K562 (cell line): ENCODE data around the gene ADRA2B. TPM values are rescaled to one million over a fixed set of nuclear protein-coding genes. Genes with fewer than 3 reads are reported as not detected.

ENCODE experiments used
- ASH1L ChIP-seq: fragments of 450-650 bp; IDR thresholded peaks from 2 replicates; pipeline ENCODE4 v1.6.1; 2018; ENCODE audit warnings: borderline replicate concordance, mild to moderate bottlenecking, low read depth; ENCODE audit not compliant: partially characterized antibody
- BRF1 ChIP-seq: IDR thresholded peaks from 3 replicates; pipeline ENCODE4 v1.6.1; 2011; ENCODE audit warnings: borderline replicate concordance, mild to moderate bottlenecking; ENCODE audit not compliant: insufficient read length; ENCODE audit errors: extremely low read depth
- ELF1 ChIP-seq: fragments of 200-800 bp; sonication (Bioruptor generic); IDR thresholded peaks from 2 replicates; pipeline ENCODE4 v1.6.1; 2016; ENCODE audit warnings: missing genetic modification characterization, missing compliant biosample characterization
- HMGN3 ChIP-seq: IDR thresholded peaks from 2 replicates; pipeline ENCODE4 v1.6.1; 2011; ENCODE audit warnings: borderline replicate concordance, low read depth, mild to moderate bottlenecking, mixed read lengths, low read length; ENCODE audit not compliant: insufficient read length; ENCODE audit errors: extremely low read depth
- NFRKB ChIP-seq: fragments of 450-650 bp; IDR thresholded peaks from 2 replicates; pipeline ENCODE4 v1.6.1; 2016; ENCODE audit warnings: low read depth
- NFYB ChIP-seq: IDR thresholded peaks from 2 replicates; pipeline ENCODE4 v1.6.1; 2011; ENCODE audit warnings: mild to moderate bottlenecking, moderate library complexity; ENCODE audit not compliant: insufficient read length; ENCODE audit errors: extremely low read depth
- POLR2A ChIP-seq: fragments of 450-650 bp; conservative IDR thresholded peaks from 2 replicates; pipeline ENCODE4 v1.6.1; 2016
- POLR2H ChIP-seq: IDR thresholded peaks from 2 replicates; pipeline ENCODE4 v1.6.1; 2016; ENCODE audit warnings: missing genetic modification characterization, low read depth, mild to moderate bottlenecking, control low read depth, missing compliant biosample characterization, moderate library complexity
- SMARCC2 ChIP-seq: fragments of 450-650 bp; IDR thresholded peaks from 2 replicates; pipeline ENCODE4 v1.6.1; 2017; ENCODE audit warnings: antibody characterized with exemption, moderate library complexity, mild to moderate bottlenecking, low read depth
- TAF7 ChIP-seq: fragments of 450-650 bp; IDR thresholded peaks from 2 replicates; pipeline ENCODE4 v1.6.1; 2016; ENCODE audit warnings: missing genetic modification characterization, missing compliant biosample characterization
- TFAM ChIP-seq: fragments of 250-450 bp; sonication (Bioruptor Pico); conservative IDR thresholded peaks from 2 replicates; pipeline ENCODE4 v1.5.0; 2021; ENCODE audit warnings: mild to moderate bottlenecking, moderate library complexity
- THRAP3 ChIP-seq: fragments of 450-650 bp; IDR thresholded peaks from 2 replicates; pipeline ENCODE4 v1.6.1; 2016; ENCODE audit warnings: mild to moderate bottlenecking, inconsistent platforms, borderline replicate concordance
- TOE1 ChIP-seq, 2 experiments: fragments of 450-650 bp in 1 of 2; sonication (generic) in 1 of 2; formaldehyde crosslinking in 1 of 2; IDR thresholded peaks; 2 replicates each; pipeline versions ENCODE4 v1.7.1 to v1.8.0; 2016 to 2022; ENCODE audit warnings: borderline replicate concordance in 2 of 2, mild to moderate bottlenecking in 2 of 2, antibody characterized with exemption in 1 of 2, inconsistent platforms in 1 of 2, low read depth in 1 of 2, missing genetic modification reagents in 1 of 2, moderate library complexity in 1 of 2
- YBX1 ChIP-seq: fragments of 450-650 bp; IDR thresholded peaks from 2 replicates; pipeline ENCODE4 v1.7.1; 2016; ENCODE audit warnings: mild to moderate bottlenecking
- ZNF124 ChIP-seq: sonication (generic); formaldehyde crosslinking; IDR thresholded peaks from 2 replicates; pipeline ENCODE4 v1.8.1; 2022; ENCODE audit warnings: missing genetic modification reagents
- ZNF282 ChIP-seq: sonication (generic); formaldehyde crosslinking; IDR thresholded peaks from 2 replicates; pipeline ENCODE4 v1.8.1; 2023; ENCODE audit warnings: missing genetic modification reagents
- ZNF561 ChIP-seq: fragments of 450-650 bp; formaldehyde crosslinking; conservative IDR thresholded peaks from 2 replicates; pipeline ENCODE4 v1.4.0; 2020; ENCODE audit warnings: mild to moderate bottlenecking, moderate library complexity
- polyA plus RNA-seq, 8 experiments: library from polyadenylated mRNA; depleted of rRNA in 4 of 8; stranded (reverse) in 5 of 8; unstranded in 3 of 8; fragments of >200 nt; fragmentation: Nextera tagmentation in 2 of 8; fragmentation: Illumina TruSeq in 1 of 8; extraction: Ambion mirVana in 2 of 8; extraction: Trizol in 1 of 8; gene quantifications; 2 replicates each; pipeline versions ENCODE4 v1.2.1 to v1.2.3, GENCODE V29; 2011 to 2014; ENCODE audit warnings: inconsistent platforms in 1 of 8, missing spikeins in 1 of 8
- total RNA-seq, 7 experiments: library from RNA; depleted of rRNA in 6 of 7; stranded (reverse); fragments of >200 nt in 6 of 7; fragmentation: Illumina TruSeq in 2 of 7; extraction: Trizol in 2 of 7; gene quantifications; 2 replicates each; pipeline versions ENCODE4 v1.2.1 to v1.2.3, GENCODE V29; 2011 to 2021; ENCODE audit warnings: low replicate concordance in 1 of 7
- TF ChIP-seq, protein P1 (sequence below): fragments of 450-650 bp; IDR thresholded peaks from 2 replicates; pipeline ENCODE4 v1.6.1; 2017; ENCODE audit warnings: antibody characterized with exemption
- TF ChIP-seq, protein P2 (sequence below): fragments of 450-650 bp; IDR thresholded peaks from 2 replicates; pipeline ENCODE4 v1.6.1; 2017; ENCODE audit warnings: antibody characterized with exemption, mild to moderate bottlenecking
- TF ChIP-seq, protein P3 (sequence below): fragments of 450-650 bp; IDR thresholded peaks from 2 replicates; pipeline ENCODE4 v1.6.1; 2016; ENCODE audit warnings: antibody characterized with exemption

Gene ADRA2B
- total and polyA plus RNA-seq, 9 of the 15 experiments (the other 6 are each of a cell fraction or from before 2014, with no cell fraction given) = not detected

DNA sequence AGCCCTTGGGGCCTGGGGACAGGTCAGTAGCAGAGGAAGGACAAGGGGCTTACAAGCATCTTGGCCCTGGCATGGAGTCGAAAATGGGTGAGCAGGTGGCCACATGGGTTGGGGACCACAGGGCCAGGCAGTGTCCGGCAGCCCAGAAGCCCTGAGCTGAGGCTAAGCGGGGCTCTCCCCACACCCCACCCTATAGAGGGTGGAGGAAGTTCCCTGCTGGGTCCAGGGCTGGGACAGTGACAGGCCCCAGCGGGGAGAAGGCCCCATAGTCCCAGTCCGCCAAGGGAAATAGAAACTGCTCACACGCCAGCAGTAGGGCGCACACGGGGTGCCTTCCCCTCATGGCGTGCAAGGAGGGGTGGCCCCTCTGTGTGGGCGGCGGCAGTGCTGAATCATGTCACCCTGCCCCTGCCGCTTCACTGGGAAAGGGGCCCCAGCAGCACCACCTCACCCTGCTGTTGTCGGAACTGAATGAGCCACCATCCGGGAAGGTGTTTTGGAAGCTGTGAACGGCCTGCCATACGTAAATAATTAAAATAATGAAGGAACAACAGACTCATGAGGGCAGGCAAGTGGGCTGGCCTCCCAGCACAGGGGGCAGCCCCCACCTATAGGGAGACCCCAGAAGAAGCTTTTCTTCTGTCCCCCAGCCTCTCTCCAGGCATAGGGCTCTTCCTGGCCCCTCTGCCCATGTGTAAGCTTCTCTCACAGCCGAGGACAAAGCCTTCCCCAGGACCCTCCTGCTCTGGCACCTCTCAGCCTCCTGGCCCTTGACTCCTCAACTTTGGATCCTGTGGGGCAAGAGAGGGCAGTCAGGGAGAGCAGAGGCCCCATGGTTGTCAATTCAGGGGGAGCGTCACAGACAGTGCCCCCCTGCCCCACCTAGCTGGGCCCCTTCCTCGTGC is 41.5 kb upstream of the ADRA2B start (continued):
- TF ChIP-seq, protein P1, sequence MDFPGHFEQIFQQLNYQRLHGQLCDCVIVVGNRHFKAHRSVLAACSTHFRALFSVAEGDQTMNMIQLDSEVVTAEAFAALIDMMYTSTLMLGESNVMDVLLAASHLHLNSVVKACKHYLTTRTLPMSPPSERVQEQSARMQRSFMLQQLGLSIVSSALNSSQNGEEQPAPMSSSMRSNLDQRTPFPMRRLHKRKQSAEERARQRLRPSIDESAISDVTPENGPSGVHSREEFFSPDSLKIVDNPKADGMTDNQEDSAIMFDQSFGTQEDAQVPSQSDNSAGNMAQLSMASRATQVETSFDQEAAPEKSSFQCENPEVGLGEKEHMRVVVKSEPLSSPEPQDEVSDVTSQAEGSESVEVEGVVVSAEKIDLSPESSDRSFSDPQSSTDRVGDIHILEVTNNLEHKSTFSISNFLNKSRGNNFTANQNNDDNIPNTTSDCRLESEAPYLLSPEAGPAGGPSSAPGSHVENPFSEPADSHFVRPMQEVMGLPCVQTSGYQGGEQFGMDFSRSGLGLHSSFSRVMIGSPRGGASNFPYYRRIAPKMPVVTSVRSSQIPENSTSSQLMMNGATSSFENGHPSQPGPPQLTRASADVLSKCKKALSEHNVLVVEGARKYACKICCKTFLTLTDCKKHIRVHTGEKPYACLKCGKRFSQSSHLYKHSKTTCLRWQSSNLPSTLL = peak; percentile 95
- TF ChIP-seq POLR2A (peak; percentile 73), NFYB (no peak), YBX1 (no peak), ZNF282 (CRISPR knock-in tag) (no peak), NFRKB (peak; percentile 81), HMGN3 (peak; percentile 52), TAF7 (0 out of 2 replicates have a peak, but pooled peaks have one; percentile 4), TOE1 (IDR thresholded peaks at IDR 0.05; ENCODE audit: borderline replicate concordance) (0 out of 2 replicates have a peak, but pooled peaks have one; percentile 31), TOE1 (CRISPR knock-in tag; IDR thresholded peaks at IDR 0.05; ENCODE audit: borderline replicate concordance, low read depth) (no peak), ZNF561 (no peak), SMARCC2 (no peak), TFAM (no peak), THRAP3 (no peak), ASH1L (no peak), POLR2H (tag) (no peak), BRF1 (no peak), ZNF124 (no peak), ELF1 (tag) (no peak)
- TF ChIP-seq, protein P2, sequence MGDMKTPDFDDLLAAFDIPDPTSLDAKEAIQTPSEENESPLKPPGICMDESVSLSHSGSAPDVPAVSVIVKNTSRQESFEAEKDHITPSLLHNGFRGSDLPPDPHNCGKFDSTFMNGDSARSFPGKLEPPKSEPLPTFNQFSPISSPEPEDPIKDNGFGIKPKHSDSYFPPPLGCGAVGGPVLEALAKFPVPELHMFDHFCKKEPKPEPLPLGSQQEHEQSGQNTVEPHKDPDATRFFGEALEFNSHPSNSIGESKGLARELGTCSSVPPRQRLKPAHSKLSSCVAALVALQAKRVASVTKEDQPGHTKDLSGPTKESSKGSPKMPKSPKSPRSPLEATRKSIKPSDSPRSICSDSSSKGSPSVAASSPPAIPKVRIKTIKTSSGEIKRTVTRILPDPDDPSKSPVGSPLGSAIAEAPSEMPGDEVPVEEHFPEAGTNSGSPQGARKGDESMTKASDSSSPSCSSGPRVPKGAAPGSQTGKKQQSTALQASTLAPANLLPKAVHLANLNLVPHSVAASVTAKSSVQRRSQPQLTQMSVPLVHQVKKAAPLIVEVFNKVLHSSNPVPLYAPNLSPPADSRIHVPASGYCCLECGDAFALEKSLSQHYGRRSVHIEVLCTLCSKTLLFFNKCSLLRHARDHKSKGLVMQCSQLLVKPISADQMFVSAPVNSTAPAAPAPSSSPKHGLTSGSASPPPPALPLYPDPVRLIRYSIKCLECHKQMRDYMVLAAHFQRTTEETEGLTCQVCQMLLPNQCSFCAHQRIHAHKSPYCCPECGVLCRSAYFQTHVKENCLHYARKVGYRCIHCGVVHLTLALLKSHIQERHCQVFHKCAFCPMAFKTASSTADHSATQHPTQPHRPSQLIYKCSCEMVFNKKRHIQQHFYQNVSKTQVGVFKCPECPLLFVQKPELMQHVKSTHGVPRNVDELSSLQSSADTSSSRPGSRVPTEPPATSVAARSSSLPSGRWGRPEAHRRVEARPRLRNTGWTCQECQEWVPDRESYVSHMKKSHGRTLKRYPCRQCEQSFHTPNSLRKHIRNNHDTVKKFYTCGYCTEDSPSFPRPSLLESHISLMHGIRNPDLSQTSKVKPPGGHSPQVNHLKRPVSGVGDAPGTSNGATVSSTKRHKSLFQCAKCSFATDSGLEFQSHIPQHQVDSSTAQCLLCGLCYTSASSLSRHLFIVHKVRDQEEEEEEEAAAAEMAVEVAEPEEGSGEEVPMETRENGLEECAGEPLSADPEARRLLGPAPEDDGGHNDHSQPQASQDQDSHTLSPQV = peak; percentile 95
- TF ChIP-seq, protein P3, sequence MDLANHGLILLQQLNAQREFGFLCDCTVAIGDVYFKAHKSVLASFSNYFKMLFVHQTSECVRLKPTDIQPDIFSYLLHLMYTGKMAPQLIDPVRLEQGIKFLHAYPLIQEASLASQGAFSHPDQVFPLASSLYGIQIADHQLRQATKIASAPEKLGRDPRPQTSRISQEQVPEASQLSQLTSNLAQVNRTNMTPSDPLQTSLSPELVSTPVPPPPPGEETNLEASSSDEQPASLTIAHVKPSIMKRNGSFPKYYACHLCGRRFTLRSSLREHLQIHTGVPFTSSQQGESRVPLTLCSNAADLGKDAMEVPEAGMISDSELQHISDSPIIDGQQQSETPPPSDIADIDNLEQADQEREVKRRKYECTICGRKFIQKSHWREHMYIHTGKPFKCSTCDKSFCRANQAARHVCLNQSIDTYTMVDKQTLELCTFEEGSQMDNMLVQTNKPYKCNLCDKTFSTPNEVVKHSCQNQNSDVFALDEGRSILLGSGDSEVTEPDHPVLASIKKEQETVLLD = peak; percentile 54; the same call in 1 of the 2 replicates
